Measurements from ENCODE around the gene LZTS2. TPM values are rescaled to one million over a fixed set of nuclear protein-coding genes. Genes with fewer than 3 reads are reported as not detected.

The LZTS2 gene
- total and polyA plus RNA-seq, 2 of the 4 experiments (the other 2 are of a cell fraction) = 19.2 to 101 TPM

DNA sequence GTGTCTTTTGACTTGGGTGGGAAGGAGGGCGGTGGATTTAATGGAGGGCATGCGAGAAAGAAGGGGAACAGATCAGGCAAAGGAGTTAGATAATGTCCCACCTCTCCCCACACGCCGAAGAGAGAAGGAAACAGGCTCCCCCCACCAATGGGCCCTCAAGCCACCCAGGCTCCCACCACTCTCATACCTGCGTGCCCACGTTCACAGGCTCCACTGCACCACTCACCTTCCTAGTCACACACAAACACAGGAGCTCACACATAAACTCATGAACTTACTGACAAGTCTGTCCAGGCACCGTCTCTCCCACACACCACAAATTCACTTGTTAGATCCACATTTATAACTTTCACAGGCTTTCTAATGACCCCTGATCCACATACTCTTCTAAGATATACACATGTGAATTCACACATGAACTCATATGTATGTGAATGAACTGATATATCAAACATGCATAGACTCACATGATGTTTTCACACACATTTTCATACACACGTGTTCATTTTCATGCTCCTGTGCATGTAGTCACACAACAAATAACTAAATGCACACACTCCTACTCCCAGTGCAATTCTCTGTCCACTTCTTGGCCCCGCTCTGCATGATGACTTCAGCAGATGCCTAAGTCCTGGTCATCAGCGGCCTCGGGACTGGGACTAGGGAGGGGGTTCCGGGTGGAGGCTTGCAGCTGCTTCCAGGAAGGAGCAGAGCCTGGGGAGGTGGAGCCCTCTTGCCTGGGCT lies 1.5 kb downstream of the LZTS2 start (continued):
- TF ChIP-seq, protein P1, sequence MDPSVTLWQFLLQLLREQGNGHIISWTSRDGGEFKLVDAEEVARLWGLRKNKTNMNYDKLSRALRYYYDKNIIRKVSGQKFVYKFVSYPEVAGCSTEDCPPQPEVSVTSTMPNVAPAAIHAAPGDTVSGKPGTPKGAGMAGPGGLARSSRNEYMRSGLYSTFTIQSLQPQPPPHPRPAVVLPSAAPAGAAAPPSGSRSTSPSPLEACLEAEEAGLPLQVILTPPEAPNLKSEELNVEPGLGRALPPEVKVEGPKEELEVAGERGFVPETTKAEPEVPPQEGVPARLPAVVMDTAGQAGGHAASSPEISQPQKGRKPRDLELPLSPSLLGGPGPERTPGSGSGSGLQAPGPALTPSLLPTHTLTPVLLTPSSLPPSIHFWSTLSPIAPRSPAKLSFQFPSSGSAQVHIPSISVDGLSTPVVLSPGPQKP (IDR thresholded peaks at IDR 0.05; ENCODE audit: borderline replicate concordance, low read depth, low read length) = no peak
- TF ChIP-seq SMC3 (IDR thresholded peaks at IDR 0.05; ENCODE audit: low read depth, low read length) = no peak

DNA sequence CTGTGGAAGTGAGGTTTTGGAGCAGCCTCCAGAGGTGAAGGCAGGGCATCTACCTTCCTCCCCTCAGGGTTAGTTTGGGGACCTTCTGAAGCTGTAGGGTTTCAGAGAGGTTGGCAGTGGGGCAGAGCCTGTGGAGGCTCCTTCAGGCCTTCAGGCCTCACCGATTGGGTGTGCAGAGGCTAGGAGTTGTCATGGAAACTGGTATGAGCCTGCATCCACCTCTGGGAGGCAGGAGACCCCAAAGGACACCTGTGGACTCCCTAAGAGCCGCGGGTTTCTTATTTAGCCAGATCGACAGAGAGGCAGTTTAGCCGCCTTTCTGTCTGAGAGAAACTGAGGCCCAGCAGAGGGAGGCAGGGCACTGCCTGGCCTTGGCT lies 2.0 kb downstream of the LZTS2 start:
- Histone ChIP-seq H3K9ac (ENCODE audit: low read depth, low read length) (peak overlapping the region; percentile 76), H2BK20ac (ENCODE audit: low read depth, low read length) (no peak overlapping the region), H4K91ac (ENCODE audit: insufficient read depth, low read depth, low read length) (peak overlapping the region; percentile 23; the same call in 1 of the 2 replicates), H3K79me1 (ENCODE audit: low read depth in 1 of 2, low read length in 2 of 2) (peaks cover 22 to 67% of the 10 kb centered on the region in 2 experiments), H4K8ac (ENCODE audit: low read depth in 2 of 2, low read length in 2 of 2) (0 out of 4 replicates have a peak overlapping the region, but pooled peaks of 1 of the 2 experiments have one; percentile 32), H3K4me2 (ENCODE audit: low read depth, low read length) (peak overlapping the region; percentile 92), H3K4me3 (ENCODE audit: insufficient read depth, low read depth, low read length) (peak overlapping the region; percentile 78), H3K14ac (replicated peaks; ENCODE audit: low read depth, low read length) (peak overlapping the region; percentile 8), H3K27ac (ENCODE audit: insufficient read depth, low read length) (peak overlapping the region; percentile 91), H3K4me1 (ENCODE audit: control insufficient read depth, insufficient read depth, low read length) (peaks cover 27% of the 10 kb centered on the region), H3K9me3 (ENCODE audit: control insufficient read depth, insufficient read depth, low read length) (no peaks in the 10 kb centered on the region), H3K4ac (ENCODE audit: low read depth, low read length) (peak overlapping the region; percentile 24), H2AK5ac (ENCODE audit: low read depth, low read length) (peak overlapping the region; percentile 65), H3K27me3 (ENCODE audit: control insufficient read depth, insufficient read depth, low read length) (no peaks in the 10 kb centered on the region), H3K56ac (ENCODE audit: extremely low read depth, insufficient read depth, low read length) (no peak overlapping the region), H2BK5ac (ENCODE audit: low read depth, low read length, poor library complexity, severe bottlenecking) (peak overlapping the region; percentile 57), H2AK9ac (replicated peaks; ENCODE audit: low read depth, low read length, poor library complexity) (peak overlapping the region; percentile 21), H3K18ac (ENCODE audit: low read depth, low read length) (peak overlapping the region; percentile 16; the same call in 1 of the 2 replicates), H2BK120ac (ENCODE audit: low read depth, low read length) (no peak overlapping the region), H4K20me1 (ENCODE audit: insufficient read depth, low read length) (peaks cover 56% of the 10 kb centered on the region), H3K9me1 (ENCODE audit: insufficient read depth, low read length) (no peaks in the 10 kb centered on the region; the same call in none of the 2 replicates), H3K36me3 (ENCODE audit: control insufficient read depth, insufficient read depth, low read length) (peaks cover 41% of the 10 kb centered on the region), H2AFZ (replicated peaks; ENCODE audit: low read length, poor library complexity) (peak overlapping the region; percentile 34), H2BK15ac (ENCODE audit: low read depth, low read length) (no peak overlapping the region), H4K5ac (ENCODE audit: low read depth, low read length) (peak overlapping the region; percentile 42; the same call in 1 of the 2 replicates), H3K23ac (ENCODE audit: low read depth, low read length) (peak overlapping the region; percentile 19; the same call in 1 of the 2 replicates)
- no TSS peak for BruUV-seq (replicated peaks)
- DNase-seq (no peak), ATAC-seq (ENCODE audit: low read depth) (no peak)
- TF ChIP-seq, protein P2, sequence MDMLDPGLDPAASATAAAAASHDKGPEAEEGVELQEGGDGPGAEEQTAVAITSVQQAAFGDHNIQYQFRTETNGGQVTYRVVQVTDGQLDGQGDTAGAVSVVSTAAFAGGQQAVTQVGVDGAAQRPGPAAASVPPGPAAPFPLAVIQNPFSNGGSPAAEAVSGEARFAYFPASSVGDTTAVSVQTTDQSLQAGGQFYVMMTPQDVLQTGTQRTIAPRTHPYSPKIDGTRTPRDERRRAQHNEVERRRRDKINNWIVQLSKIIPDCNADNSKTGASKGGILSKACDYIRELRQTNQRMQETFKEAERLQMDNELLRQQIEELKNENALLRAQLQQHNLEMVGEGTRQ (IDR thresholded peaks at IDR 0.05; ENCODE audit: low read depth, low read length) = no peak
- TF ChIP-seq POLR2A (IDR thresholded peaks at IDR 0.05; ENCODE audit: low read depth, low read length) (no peak), BHLHE40 (IDR thresholded peaks at IDR 0.05; ENCODE audit: low read depth, low read length) (no peak), CEBPB (IDR thresholded peaks at IDR 0.05; ENCODE audit: low read depth, low read length) (no peak), SMC3 (IDR thresholded peaks at IDR 0.05; ENCODE audit: low read depth, low read length) (no peak), FOS (IDR thresholded peaks at IDR 0.05; ENCODE audit: low read depth, low read length) (no peak; the same call in 1 of the 2 replicates)
- TF ChIP-seq, protein P3, sequence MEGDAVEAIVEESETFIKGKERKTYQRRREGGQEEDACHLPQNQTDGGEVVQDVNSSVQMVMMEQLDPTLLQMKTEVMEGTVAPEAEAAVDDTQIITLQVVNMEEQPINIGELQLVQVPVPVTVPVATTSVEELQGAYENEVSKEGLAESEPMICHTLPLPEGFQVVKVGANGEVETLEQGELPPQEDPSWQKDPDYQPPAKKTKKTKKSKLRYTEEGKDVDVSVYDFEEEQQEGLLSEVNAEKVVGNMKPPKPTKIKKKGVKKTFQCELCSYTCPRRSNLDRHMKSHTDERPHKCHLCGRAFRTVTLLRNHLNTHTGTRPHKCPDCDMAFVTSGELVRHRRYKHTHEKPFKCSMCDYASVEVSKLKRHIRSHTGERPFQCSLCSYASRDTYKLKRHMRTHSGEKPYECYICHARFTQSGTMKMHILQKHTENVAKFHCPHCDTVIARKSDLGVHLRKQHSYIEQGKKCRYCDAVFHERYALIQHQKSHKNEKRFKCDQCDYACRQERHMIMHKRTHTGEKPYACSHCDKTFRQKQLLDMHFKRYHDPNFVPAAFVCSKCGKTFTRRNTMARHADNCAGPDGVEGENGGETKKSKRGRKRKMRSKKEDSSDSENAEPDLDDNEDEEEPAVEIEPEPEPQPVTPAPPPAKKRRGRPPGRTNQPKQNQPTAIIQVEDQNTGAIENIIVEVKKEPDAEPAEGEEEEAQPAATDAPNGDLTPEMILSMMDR (conservative IDR thresholded peaks at IDR 0.05; ENCODE audit: low read depth, low read length) = no peak
- dilution Hi-C loops (cut with HindIII; ENCODE audit: low sequenced_read_pairs, unreplicated experiment) (no loop called here), in situ Hi-C loops (cut with MboI; ENCODE audit: low sequenced_read_pairs) (no loop called here), intact Hi-C loops (cut with micrococcal nuclease) (no loop called here)
- 100% methylated on average over 1 of the region's 5 CpGs; no CpG with 5 or more reads in 1 of the 2 experiments for WGBS, 2 experiments (ENCODE audit: extremely low coverage in 2 of 2, insufficient read length in 1 of 2)
- ChIA-PET POLR2A (ENCODE audit: unreplicated experiment) (no interaction called here), CTCF (interaction anchor here (1.2 to 3.2 kb wide), 2 partner anchors 10 to 13 kb away, joined by 4 to 10 read pairs; no protein-coding TSS in a partner anchor)

Measured in IMR-90 (cell line).